Mesenchymal stem cell (in vitro differentiated cells and primary cell): ENCODE results near the gene PPP2CA.

Source experiments
- DNase-seq: peaks from one replicate; pipeline ENCODE4 v3.0.0-alpha.2; 2013
- H2AFZ ChIP-seq: one replicate; pipeline ENCODE4 v1.6.1; 2013; ENCODE audit warnings: low read depth, mild to moderate bottlenecking, control low read depth, inconsistent platforms, low read length, moderate library complexity
- H2AK5ac ChIP-seq: 2 replicates; pipeline ENCODE4 v1.6.1; 2013; ENCODE audit warnings: low read length, moderate library complexity, mild to moderate bottlenecking, inconsistent platforms; ENCODE audit not compliant: severe bottlenecking
- H2BK120ac ChIP-seq: one replicate; pipeline ENCODE4 v1.6.1; 2013; ENCODE audit warnings: low read depth, mild to moderate bottlenecking, inconsistent platforms, low read length, moderate library complexity
- H2BK12ac ChIP-seq, 2 experiments: one replicate each; pipeline ENCODE4 v1.6.1; 2013; ENCODE audit warnings: inconsistent platforms in 2 of 2, low read length in 2 of 2, mild to moderate bottlenecking in 2 of 2, moderate library complexity in 2 of 2, control low read depth in 1 of 2
- H2BK15ac ChIP-seq: one replicate; pipeline ENCODE4 v1.6.1; 2013; ENCODE audit warnings: mild to moderate bottlenecking, low read depth, inconsistent platforms; ENCODE audit not compliant: poor library complexity, severe bottlenecking
- H2BK5ac ChIP-seq: 2 replicates; pipeline ENCODE4 v1.6.1; 2013; ENCODE audit warnings: low read depth, mild to moderate bottlenecking, low read length, control low read depth, inconsistent platforms; ENCODE audit not compliant: poor library complexity, severe bottlenecking
- H3K14ac ChIP-seq, 2 experiments: one replicate each; pipeline ENCODE4 v1.6.1; 2013; ENCODE audit warnings: inconsistent platforms in 2 of 2, low read length in 2 of 2, control low read depth in 1 of 2, mild to moderate bottlenecking in 1 of 2, moderate library complexity in 1 of 2
- H3K18ac ChIP-seq, 2 experiments: one replicate each; pipeline ENCODE4 v1.6.1; 2013; ENCODE audit warnings: inconsistent platforms in 2 of 2, low read length in 2 of 2, control low read depth in 1 of 2, low read depth in 1 of 2, mild to moderate bottlenecking in 1 of 2
- H3K23ac ChIP-seq, 2 experiments: one replicate each; pipeline ENCODE4 v1.6.1; 2013; ENCODE audit warnings: inconsistent platforms in 2 of 2, low read length in 2 of 2, mild to moderate bottlenecking in 2 of 2, moderate library complexity in 2 of 2, control low read depth in 1 of 2
- H3K27ac ChIP-seq: 2 replicates; pipeline ENCODE4 v1.5.1; 2013; ENCODE audit warnings: mild to moderate bottlenecking, moderate library complexity, low read length, control low read depth, inconsistent platforms; ENCODE audit not compliant: poor library complexity, severe bottlenecking
- H3K27me3 ChIP-seq, 2 experiments: 2 replicates each; pipeline versions ENCODE4 v1.6.1 to v1.7.0; 2013; ENCODE audit warnings: low read length in 2 of 2, mild to moderate bottlenecking in 2 of 2, moderate library complexity in 2 of 2, control low read depth in 1 of 2, inconsistent platforms in 1 of 2; ENCODE audit not compliant: control insufficient read depth in 1 of 2, insufficient read depth in 1 of 2
- H3K36me3 ChIP-seq, 2 experiments: 2 replicates each; pipeline versions ENCODE4 v1.6.1 to v1.7.0; 2013; ENCODE audit warnings: low read length in 2 of 2, control low read depth in 1 of 2, inconsistent platforms in 1 of 2, low read depth in 1 of 2, mild to moderate bottlenecking in 1 of 2; ENCODE audit not compliant: insufficient read depth in 2 of 2, control insufficient read depth in 1 of 2
- H3K4ac ChIP-seq, 2 experiments: one replicate each; pipeline ENCODE4 v1.6.1; 2013; ENCODE audit warnings: inconsistent platforms in 2 of 2, low read length in 2 of 2, mild to moderate bottlenecking in 2 of 2, moderate library complexity in 2 of 2, control low read depth in 1 of 2, low read depth in 1 of 2
- H3K4me1 ChIP-seq: 2 replicates; pipeline ENCODE4 v1.6.1; 2013; ENCODE audit warnings: low read depth, low read length, control low read depth; ENCODE audit not compliant: control insufficient read depth, insufficient read depth
- H3K4me2 ChIP-seq: 2 replicates; pipeline ENCODE4 v1.6.1; 2013; ENCODE audit warnings: low read length, mild to moderate bottlenecking, inconsistent platforms; ENCODE audit not compliant: poor library complexity, severe bottlenecking
- H3K4me3 ChIP-seq, 2 experiments: 2 replicates each; pipeline versions ENCODE4 v1.5.1 to v1.7.0; 2013; ENCODE audit warnings: low read length in 2 of 2, mild to moderate bottlenecking in 2 of 2, control low read depth in 1 of 2, low read depth in 1 of 2; ENCODE audit not compliant: insufficient read depth in 1 of 2
- H3K79me1 ChIP-seq: replicated peaks from 2 replicates; pipeline ENCODE4 v1.6.1; 2013; ENCODE audit warnings: mild to moderate bottlenecking, control low read depth, low read length, inconsistent platforms; ENCODE audit not compliant: poor library complexity, severe bottlenecking
- H3K9ac ChIP-seq: 2 replicates; pipeline ENCODE4 v1.7.0; 2013; ENCODE audit warnings: mild to moderate bottlenecking, low read length, moderate library complexity
- H3K9me3 ChIP-seq: 2 replicates; pipeline ENCODE4 v1.7.0; 2013; ENCODE audit warnings: mild to moderate bottlenecking, low read length; ENCODE audit not compliant: control insufficient read depth
- H4K8ac ChIP-seq: one replicate; pipeline ENCODE4 v1.6.1; 2013; ENCODE audit warnings: inconsistent platforms, mild to moderate bottlenecking, low read length, moderate library complexity
- H4K91ac ChIP-seq: one replicate; pipeline ENCODE4 v1.6.1; 2013; ENCODE audit warnings: mild to moderate bottlenecking, low read length, inconsistent platforms
- WGBS: methylation state at CpG from one replicate; pipeline ENCODE4 v1.1.7; 2013; ENCODE audit warnings: mixed read lengths; 5-methylcytosine and 5-hydroxymethylcytosine counted together

Gene PPP2CA

GRCh38 chr5:134188092-134188491, 37.8 kb downstream of the PPP2CA start:
- 96% methylated on average over 1 of the region's 1 CpG for WGBS
- Histone ChIP-seq H4K91ac (no peak overlapping the region), H3K4me1 (peaks cover 4% of the 10 kb centered on the region), H2BK120ac (no peak overlapping the region), H3K18ac (no peak overlapping the region), H2AK5ac (no peak overlapping the region), H3K14ac (no peak overlapping the region), H2BK5ac (no peak overlapping the region), H3K4me3 (no peak overlapping the region), H3K79me1 (peaks cover 10% of the 10 kb centered on the region), H2BK12ac (no peak overlapping the region), H3K27me3 (no peaks in the 10 kb centered on the region), H2BK15ac (no peak overlapping the region), H4K8ac (no peak overlapping the region), H3K4me2 (no peak overlapping the region), H3K4ac (no peak overlapping the region), H3K36me3 (no peaks in the 10 kb centered on the region), H3K9me3 (no peaks in the 10 kb centered on the region), H3K9ac (no peak overlapping the region), H2AFZ (no peak overlapping the region), H3K23ac (no peak overlapping the region), H3K27ac (no peak overlapping the region)
- no peak for DNase-seq

GRCh38 chr5:134184155-134185135, 41.4 kb downstream of the PPP2CA start:
- WGBS, result 61% methylated on average over 11 of the region's 11 CpGs

DNA sequence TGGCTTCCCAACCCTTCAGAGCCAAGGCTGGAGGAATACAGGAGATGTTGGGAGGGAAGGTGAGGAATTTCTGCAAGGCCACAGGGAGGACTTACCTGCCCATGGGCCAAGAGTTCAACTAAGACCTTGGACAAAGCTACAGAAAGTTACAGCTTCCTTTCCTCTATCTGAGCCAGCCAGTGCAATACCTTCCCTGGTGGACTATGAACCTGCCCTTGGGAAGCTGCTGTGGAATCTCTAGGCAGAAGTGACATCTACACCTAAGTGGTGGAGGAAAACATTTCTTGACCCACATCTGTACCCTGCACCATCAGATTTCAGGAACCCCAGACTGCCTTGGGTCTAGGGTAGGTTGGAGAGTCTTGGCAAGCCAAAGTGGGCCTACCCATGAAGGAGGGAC, 42.4 kb downstream of the PPP2CA start:
- no peak overlapping the region for H2BK5ac ChIP-seq
- H4K8ac ChIP-seq, result no peak overlapping the region
- no peaks in the 10 kb centered on the region for H3K9me3 ChIP-seq
- H3K27ac ChIP-seq, result no peak overlapping the region
- no peak overlapping the region for H3K4me2 ChIP-seq
- H4K91ac ChIP-seq, result no peak overlapping the region
- H2BK12ac ChIP-seq, result no peak overlapping the region
- H2BK15ac ChIP-seq, result no peak overlapping the region
- H3K27me3 ChIP-seq, result no peaks in the 10 kb centered on the region
- H3K4me3 ChIP-seq, result no peak overlapping the region
- H2BK120ac ChIP-seq, result no peak overlapping the region
- no peak for DNase-seq
- H3K9ac ChIP-seq, result peak overlapping the region; percentile 27
- no peak overlapping the region for H2AFZ ChIP-seq
- H2AK5ac ChIP-seq, result no peak overlapping the region
- no peak overlapping the region for H3K4ac ChIP-seq
- H3K14ac ChIP-seq, result no peak overlapping the region
- no peaks in the 10 kb centered on the region for H3K36me3 ChIP-seq
- peaks cover 4% of the 10 kb centered on the region for H3K4me1 ChIP-seq
- no peak overlapping the region for H3K23ac ChIP-seq
- H3K18ac ChIP-seq, result no peak overlapping the region
- H3K79me1 ChIP-seq, result no peaks in the 10 kb centered on the region

More at GRCh38 chr5:134184155-134185135, 41.4 kb downstream of the PPP2CA start:
- no peak overlapping the region for H3K4me3 ChIP-seq
- H3K27me3 ChIP-seq, result no peaks in the 10 kb centered on the region
- no peak overlapping the region for H3K4ac ChIP-seq
- no peak overlapping the region for H3K27ac ChIP-seq
- no peak overlapping the region for H3K23ac ChIP-seq
- no peak overlapping the region for H3K4me2 ChIP-seq
- peak; percentile 69 for DNase-seq
- H3K9ac ChIP-seq, result peak overlapping the region; percentile 27
- no peak overlapping the region for H2BK12ac ChIP-seq
- H2AFZ ChIP-seq, result no peak overlapping the region
- H2AK5ac ChIP-seq, result no peak overlapping the region
- H4K91ac ChIP-seq, result no peak overlapping the region
- H3K18ac ChIP-seq, result no peak overlapping the region
- H2BK15ac ChIP-seq, result no peak overlapping the region
- H3K36me3 ChIP-seq, result no peaks in the 10 kb centered on the region
- no peak overlapping the region for H2BK5ac ChIP-seq
- H3K79me1 ChIP-seq, result no peaks in the 10 kb centered on the region
- H3K9me3 ChIP-seq, result no peaks in the 10 kb centered on the region
- no peak overlapping the region for H4K8ac ChIP-seq
- H3K14ac ChIP-seq, result no peak overlapping the region
- peaks cover 4% of the 10 kb centered on the region for H3K4me1 ChIP-seq
- H2BK120ac ChIP-seq, result no peak overlapping the region

DNA sequence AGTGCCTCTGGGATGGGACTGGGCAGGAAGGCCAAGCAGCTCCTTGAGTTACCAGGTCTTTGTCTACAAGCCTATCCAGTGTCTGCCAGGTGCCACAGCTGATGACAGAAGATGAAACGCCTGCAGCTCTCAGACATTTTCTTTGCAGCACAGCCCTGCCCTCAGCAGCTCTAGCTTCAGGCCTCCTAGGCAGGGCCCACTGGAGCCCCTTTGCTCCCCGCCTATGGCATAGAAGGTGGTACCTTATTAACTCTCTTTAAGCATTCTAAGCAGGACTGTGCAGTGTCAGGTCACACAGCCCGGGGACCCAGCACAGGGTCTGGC, 47.8 kb downstream of the PPP2CA start:
- Histone ChIP-seq H3K79me1 (peaks cover 10% of the 10 kb centered on the region), H3K4me3 (peak overlapping the region in 1 of 2 experiments; percentile 98), H2AK5ac (peak overlapping the region; percentile 98), H2AFZ (no peak overlapping the region), H3K4ac (no peak overlapping the region), H3K23ac (no peak overlapping the region), H3K36me3 (peaks cover 6% of the 10 kb centered on the region in 2 experiments), H3K9ac (peak overlapping the region; percentile 98), H3K4me1 (peaks cover 6% of the 10 kb centered on the region), H3K18ac (peak overlapping the region in 1 of 2 experiments; percentile 43), H3K27ac (no peak overlapping the region), H3K14ac (no peak overlapping the region), H4K8ac (peak overlapping the region; percentile 64), H3K4me2 (no peak overlapping the region), H2BK15ac (no peak overlapping the region), H2BK120ac (no peak overlapping the region), H2BK12ac (no peak overlapping the region), H4K91ac (no peak overlapping the region), H3K27me3 (no peaks in the 10 kb centered on the region), H3K9me3 (no peaks in the 10 kb centered on the region), H2BK5ac (no peak overlapping the region)
- no peak for DNase-seq
- WGBS, result 100% methylated on average over 3 of the region's 3 CpGs
